HepG2 (cell line): Measurements from ENCODE around the gene CLTCL1. TPM values are rescaled to one million over a fixed set of nuclear protein-coding genes. Genes with fewer than 3 reads are reported as not detected.

Experiments used
- ELF3 ChIP-seq: IDR thresholded peaks from 2 replicates; pipeline ENCODE4 v1.6.1; 2016; ENCODE audit warnings: missing genetic modification reagents, missing compliant biosample characterization
- GATAD2A ChIP-seq: IDR thresholded peaks from 2 replicates; pipeline ENCODE4 v1.6.1; 2016
- HNRNPK ChIP-seq: fragments of 200-400 bp; formaldehyde crosslinking; IDR thresholded peaks from 2 replicates; pipeline ENCODE4 v1.6.1; 2018; ENCODE audit warnings: low read length, low read depth, moderate library complexity, mild to moderate bottlenecking; ENCODE audit not compliant: poor library complexity, severe bottlenecking
- HNRNPLL ChIP-seq: fragments of 200-400 bp; formaldehyde crosslinking; IDR thresholded peaks from 2 replicates; pipeline ENCODE4 v1.6.1; 2017; ENCODE audit warnings: mild to moderate bottlenecking, low read depth, low read length; ENCODE audit not compliant: poor library complexity, severe bottlenecking
- KDM3A ChIP-seq: IDR thresholded peaks from 2 replicates; pipeline ENCODE4 v1.6.1; 2018; ENCODE audit warnings: low read depth, missing compliant biosample characterization
- SALL1 ChIP-seq: sonication (generic); formaldehyde crosslinking; IDR thresholded peaks from 2 replicates; pipeline ENCODE4 v1.8.0; 2022; ENCODE audit warnings: mild to moderate bottlenecking, missing genetic modification reagents
- THAP11 ChIP-seq: IDR thresholded peaks from 2 replicates; pipeline ENCODE4 v1.6.1; 2016; ENCODE audit warnings: missing biosample characterization, missing genetic modification reagents
- ZNF121 ChIP-seq: sonication (generic); formaldehyde crosslinking; IDR thresholded peaks from 2 replicates; pipeline ENCODE4 v1.5.0; 2020; ENCODE audit warnings: mild to moderate bottlenecking, missing genetic modification reagents
- ZNF274 ChIP-seq: sonication (generic); formaldehyde crosslinking; IDR thresholded peaks from 2 replicates; pipeline ENCODE4 v1.5.1; 2020; ENCODE audit warnings: mild to moderate bottlenecking, missing genetic modification reagents
- ZNF367 ChIP-seq: sonication (generic); formaldehyde crosslinking; IDR thresholded peaks from 2 replicates; pipeline ENCODE4 v1.4.0; 2020; ENCODE audit warnings: missing genetic modification reagents, borderline replicate concordance
- ZNF431 ChIP-seq: sonication (generic); formaldehyde crosslinking; IDR thresholded peaks from 2 replicates; pipeline ENCODE4 v1.9.0; 2022; ENCODE audit warnings: missing genetic modification reagents, low read depth, mild to moderate bottlenecking, borderline replicate concordance
- ZNF672 ChIP-seq: sonication (generic); formaldehyde crosslinking; IDR thresholded peaks from 2 replicates; pipeline ENCODE4 v1.8.1; 2022; ENCODE audit warnings: missing genetic modification reagents
- ZNF772 ChIP-seq: sonication (generic); formaldehyde crosslinking; IDR thresholded peaks from 2 replicates; pipeline ENCODE4 v1.5.0; 2020; ENCODE audit warnings: mild to moderate bottlenecking, missing genetic modification reagents
- ZNF777 ChIP-seq: sonication (generic); formaldehyde crosslinking; IDR thresholded peaks from 2 replicates; pipeline ENCODE4 v1.4.0; 2020; ENCODE audit warnings: missing genetic modification reagents
- polyA plus RNA-seq, 8 experiments: library from polyadenylated mRNA; depleted of rRNA in 3 of 8; stranded (reverse) in 7 of 8; unstranded in 1 of 8; fragments of >200 nt; fragmentation: Illumina TruSeq in 4 of 8; extraction: Trizol in 4 of 8; gene quantifications; 2 replicates each; pipeline versions ENCODE4 v1.2.1 to v1.2.3, GENCODE V29; 2011 to 2016; ENCODE audit warnings: low read depth in 4 of 8, missing spikeins in 1 of 8, mixed read lengths in 1 of 8; ENCODE audit not compliant: insufficient read depth in 1 of 8
- total RNA-seq, 5 experiments: library from RNA; depleted of rRNA; stranded (reverse); fragments of >200 nt; fragmentation: Illumina TruSeq; extraction: Trizol; gene quantifications; 2 replicates each; pipeline ENCODE4 v1.2.3, GENCODE V29; 2016; ENCODE audit warnings: low read depth in 1 of 5
- TF ChIP-seq, protein P1 (sequence below): sonication (generic); formaldehyde crosslinking; IDR thresholded peaks from 2 replicates; pipeline ENCODE4 v1.5.0; 2020; ENCODE audit warnings: mild to moderate bottlenecking, missing genetic modification reagents, borderline replicate concordance
- TF ChIP-seq, protein P2 (sequence below): sonication (generic); formaldehyde crosslinking; IDR thresholded peaks from 2 replicates; pipeline ENCODE4 v1.9.0; 2022; ENCODE audit warnings: missing genetic modification reagents, mild to moderate bottlenecking, borderline replicate concordance
- TF ChIP-seq, protein P3 (sequence below): IDR thresholded peaks from 2 replicates; pipeline ENCODE4 v1.6.1; 2012; ENCODE audit warnings: low read length, improper control_type of control experiment
- TF ChIP-seq, protein P4 (sequence below), 2 experiments: sonication (generic) in 1 of 2; formaldehyde crosslinking in 1 of 2; IDR thresholded peaks; 2 replicates each; pipeline versions ENCODE4 v1.4.0 to v1.6.1; 2018 to 2020; ENCODE audit warnings: missing genetic modification reagents in 2 of 2, borderline replicate concordance in 1 of 2, low read depth in 1 of 2, mild to moderate bottlenecking in 1 of 2, missing biosample characterization in 1 of 2

Gene CLTCL1
- total and polyA plus RNA-seq, 2 of the 13 experiments (the other 11 are each of a cell fraction or from before 2014, with no cell fraction given) = 8.1 to 10.9 TPM

DNA sequence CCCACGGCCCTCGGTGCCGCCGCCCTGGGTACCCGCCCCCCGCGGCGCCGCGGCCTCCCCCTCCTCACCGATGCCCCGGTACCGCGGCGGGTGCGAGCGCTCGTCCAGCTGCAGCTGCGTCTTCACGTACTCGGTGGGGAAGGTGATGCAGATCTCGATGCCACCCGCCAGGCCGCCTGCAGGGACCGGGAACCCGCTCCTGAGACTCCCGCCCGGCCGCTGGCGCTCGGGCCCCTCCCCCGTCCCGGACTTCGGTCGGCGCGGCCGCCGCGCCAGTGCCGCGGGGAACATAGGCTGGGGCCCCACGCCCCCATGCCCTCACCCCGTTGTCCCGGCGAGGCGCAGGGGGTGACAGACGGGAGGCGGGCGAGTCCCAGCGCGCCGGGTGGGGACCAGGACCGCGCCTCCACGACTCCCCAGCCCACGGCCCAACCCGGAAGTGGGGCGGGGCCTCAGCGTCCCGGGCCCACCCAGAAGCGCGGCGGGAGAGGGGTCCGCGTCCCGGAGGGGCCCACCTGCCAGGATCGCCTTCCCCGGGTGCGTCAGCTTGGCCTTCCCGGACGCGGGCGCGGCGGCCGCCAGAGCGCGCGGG is 113.4 kb downstream of the CLTCL1 start (continued):
- 0 out of 2 replicates have a peak, but pooled peaks have one; percentile 49 for TF ChIP-seq ZNF367 (CRISPR knock-in tag)
- TF ChIP-seq, protein P1, sequence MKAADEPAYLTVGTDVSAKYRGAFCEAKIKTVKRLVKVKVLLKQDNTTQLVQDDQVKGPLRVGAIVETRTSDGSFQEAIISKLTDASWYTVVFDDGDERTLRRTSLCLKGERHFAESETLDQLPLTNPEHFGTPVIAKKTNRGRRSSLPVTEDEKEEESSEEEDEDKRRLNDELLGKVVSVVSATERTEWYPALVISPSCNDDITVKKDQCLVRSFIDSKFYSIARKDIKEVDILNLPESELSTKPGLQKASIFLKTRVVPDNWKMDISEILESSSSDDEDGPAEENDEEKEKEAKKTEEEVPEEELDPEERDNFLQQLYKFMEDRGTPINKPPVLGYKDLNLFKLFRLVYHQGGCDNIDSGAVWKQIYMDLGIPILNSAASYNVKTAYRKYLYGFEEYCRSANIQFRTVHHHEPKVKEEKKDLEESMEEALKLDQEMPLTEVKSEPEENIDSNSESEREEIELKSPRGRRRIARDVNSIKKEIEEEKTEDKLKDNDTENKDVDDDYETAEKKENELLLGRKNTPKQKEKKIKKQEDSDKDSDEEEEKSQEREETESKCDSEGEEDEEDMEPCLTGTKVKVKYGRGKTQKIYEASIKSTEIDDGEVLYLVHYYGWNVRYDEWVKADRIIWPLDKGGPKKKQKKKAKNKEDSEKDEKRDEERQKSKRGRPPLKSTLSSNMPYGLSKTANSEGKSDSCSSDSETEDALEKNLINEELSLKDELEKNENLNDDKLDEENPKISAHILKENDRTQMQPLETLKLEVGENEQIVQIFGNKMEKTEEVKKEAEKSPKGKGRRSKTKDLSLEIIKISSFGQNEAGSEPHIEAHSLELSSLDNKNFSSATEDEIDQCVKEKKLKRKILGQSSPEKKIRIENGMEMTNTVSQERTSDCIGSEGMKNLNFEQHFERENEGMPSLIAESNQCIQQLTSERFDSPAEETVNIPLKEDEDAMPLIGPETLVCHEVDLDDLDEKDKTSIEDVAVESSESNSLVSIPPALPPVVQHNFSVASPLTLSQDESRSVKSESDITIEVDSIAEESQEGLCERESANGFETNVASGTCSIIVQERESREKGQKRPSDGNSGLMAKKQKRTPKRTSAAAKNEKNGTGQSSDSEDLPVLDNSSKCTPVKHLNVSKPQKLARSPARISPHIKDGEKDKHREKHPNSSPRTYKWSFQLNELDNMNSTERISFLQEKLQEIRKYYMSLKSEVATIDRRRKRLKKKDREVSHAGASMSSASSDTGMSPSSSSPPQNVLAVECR = peak; percentile 86
- peak; percentile 55; the same call in 1 of the 2 replicates for TF ChIP-seq ELF3 (CRISPR knock-in tag)
- 0 out of 2 replicates have a peak, but pooled peaks have one; percentile 23 for TF ChIP-seq ZNF672
- peak; percentile 63; the same call in 1 of the 2 replicates for TF ChIP-seq ZNF431 (CRISPR knock-in tag)
- TF ChIP-seq KDM3A (CRISPR knock-in tag) = no peak
- peak; percentile 28; the same call in 1 of the 2 replicates for TF ChIP-seq SALL1 (CRISPR knock-in tag)
- TF ChIP-seq GATAD2A = no peak
- TF ChIP-seq HNRNPK = peak; percentile 66
- TF ChIP-seq, protein P2, sequence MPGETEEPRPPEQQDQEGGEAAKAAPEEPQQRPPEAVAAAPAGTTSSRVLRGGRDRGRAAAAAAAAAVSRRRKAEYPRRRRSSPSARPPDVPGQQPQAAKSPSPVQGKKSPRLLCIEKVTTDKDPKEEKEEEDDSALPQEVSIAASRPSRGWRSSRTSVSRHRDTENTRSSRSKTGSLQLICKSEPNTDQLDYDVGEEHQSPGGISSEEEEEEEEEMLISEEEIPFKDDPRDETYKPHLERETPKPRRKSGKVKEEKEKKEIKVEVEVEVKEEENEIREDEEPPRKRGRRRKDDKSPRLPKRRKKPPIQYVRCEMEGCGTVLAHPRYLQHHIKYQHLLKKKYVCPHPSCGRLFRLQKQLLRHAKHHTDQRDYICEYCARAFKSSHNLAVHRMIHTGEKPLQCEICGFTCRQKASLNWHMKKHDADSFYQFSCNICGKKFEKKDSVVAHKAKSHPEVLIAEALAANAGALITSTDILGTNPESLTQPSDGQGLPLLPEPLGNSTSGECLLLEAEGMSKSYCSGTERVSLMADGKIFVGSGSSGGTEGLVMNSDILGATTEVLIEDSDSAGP (CRISPR knock-in tag) = peak; percentile 69; the same call in 1 of the 2 replicates
- TF ChIP-seq, protein P3, sequence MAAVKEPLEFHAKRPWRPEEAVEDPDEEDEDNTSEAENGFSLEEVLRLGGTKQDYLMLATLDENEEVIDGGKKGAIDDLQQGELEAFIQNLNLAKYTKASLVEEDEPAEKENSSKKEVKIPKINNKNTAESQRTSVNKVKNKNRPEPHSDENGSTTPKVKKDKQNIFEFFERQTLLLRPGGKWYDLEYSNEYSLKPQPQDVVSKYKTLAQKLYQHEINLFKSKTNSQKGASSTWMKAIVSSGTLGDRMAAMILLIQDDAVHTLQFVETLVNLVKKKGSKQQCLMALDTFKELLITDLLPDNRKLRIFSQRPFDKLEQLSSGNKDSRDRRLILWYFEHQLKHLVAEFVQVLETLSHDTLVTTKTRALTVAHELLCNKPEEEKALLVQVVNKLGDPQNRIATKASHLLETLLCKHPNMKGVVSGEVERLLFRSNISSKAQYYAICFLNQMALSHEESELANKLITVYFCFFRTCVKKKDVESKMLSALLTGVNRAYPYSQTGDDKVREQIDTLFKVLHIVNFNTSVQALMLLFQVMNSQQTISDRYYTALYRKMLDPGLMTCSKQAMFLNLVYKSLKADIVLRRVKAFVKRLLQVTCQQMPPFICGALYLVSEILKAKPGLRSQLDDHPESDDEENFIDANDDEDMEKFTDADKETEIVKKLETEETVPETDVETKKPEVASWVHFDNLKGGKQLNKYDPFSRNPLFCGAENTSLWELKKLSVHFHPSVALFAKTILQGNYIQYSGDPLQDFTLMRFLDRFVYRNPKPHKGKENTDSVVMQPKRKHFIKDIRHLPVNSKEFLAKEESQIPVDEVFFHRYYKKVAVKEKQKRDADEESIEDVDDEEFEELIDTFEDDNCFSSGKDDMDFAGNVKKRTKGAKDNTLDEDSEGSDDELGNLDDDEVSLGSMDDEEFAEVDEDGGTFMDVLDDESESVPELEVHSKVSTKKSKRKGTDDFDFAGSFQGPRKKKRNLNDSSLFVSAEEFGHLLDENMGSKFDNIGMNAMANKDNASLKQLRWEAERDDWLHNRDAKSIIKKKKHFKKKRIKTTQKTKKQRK = no peak
- peak; percentile 16; the same call in 1 of the 2 replicates for TF ChIP-seq ZNF777 (CRISPR knock-in tag)
- peak; percentile 42; the same call in 1 of the 2 replicates for TF ChIP-seq THAP11
- 0 out of 2 replicates have a peak, but pooled peaks have one; percentile 36 for TF ChIP-seq ZNF772 (CRISPR knock-in tag)
- TF ChIP-seq, protein P4, sequence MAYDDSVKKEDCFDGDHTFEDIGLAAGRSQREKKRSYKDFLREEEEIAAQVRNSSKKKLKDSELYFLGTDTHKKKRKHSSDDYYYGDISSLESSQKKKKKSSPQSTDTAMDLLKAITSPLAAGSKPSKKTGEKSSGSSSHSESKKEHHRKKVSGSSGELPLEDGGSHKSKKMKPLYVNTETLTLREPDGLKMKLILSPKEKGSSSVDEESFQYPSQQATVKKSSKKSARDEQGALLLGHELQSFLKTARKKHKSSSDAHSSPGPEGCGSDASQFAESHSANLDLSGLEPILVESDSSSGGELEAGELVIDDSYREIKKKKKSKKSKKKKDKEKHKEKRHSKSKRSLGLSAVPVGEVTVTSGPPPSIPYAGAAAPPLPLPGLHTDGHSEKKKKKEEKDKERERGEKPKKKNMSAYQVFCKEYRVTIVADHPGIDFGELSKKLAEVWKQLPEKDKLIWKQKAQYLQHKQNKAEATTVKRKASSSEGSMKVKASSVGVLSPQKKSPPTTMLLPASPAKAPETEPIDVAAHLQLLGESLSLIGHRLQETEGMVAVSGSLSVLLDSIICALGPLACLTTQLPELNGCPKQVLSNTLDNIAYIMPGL (CRISPR knock-in tag; IDR thresholded peaks at IDR 0.05; ENCODE audit: borderline replicate concordance in 1 of 2, low read depth in 1 of 2) = 0 out of 4 replicates have a peak, but pooled peaks have one; percentile 45 to 54
- no peak for TF ChIP-seq ZNF274 (CRISPR knock-in tag)
- TF ChIP-seq ZNF121 (CRISPR knock-in tag) = no peak
- TF ChIP-seq HNRNPLL = peak; percentile 31
